ENCODE data around the gene LCE7A. TPM values are rescaled to one million over a fixed set of nuclear protein-coding genes. Genes with fewer than 3 reads are reported as not detected.

LCE7A gene, protein sequence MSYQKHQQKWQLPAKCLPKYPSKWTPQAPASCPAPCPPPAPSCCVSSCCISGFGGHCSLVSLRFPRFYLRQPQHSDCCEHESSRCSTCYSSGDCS
- polyA plus RNA-seq (2013, experiment 1 of 2; ENCODE audit: insufficient read length), result not detected
- not detected for polyA plus RNA-seq (2013, experiment 2 of 2; ENCODE audit: insufficient read length)

DNA sequence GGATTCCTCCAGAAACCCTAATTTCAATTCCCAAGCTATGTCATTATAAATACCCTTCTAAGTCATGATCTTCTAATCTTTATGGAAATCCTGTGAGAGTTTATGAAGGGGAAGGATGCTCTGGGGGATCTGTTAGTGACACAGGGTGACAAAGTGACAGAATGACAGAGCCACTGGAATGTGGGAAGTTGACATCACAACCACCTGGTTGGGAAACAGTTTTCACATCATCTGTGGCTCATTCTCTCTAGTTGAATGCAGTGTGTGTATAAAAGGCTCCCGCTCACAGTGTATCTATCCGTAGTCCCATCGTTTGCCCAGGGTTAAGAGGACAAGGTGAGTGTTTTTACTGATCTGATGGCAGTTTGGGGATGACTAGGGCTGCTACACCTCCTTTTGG, at the start of gene LCE7A:
Gene LCE7A (plus strand): TSS at position 301 of the 400 bp plus-strand sequence. CDS start 702 bp downstream, outside the sequence.
- no peak for DNase-seq

- DNase-seq, result no peak
Observed at GRCh38 chr1:152811050-152811449, 48.7 kb upstream of the LCE7A start.

GRCh38 chr1:152811671-152812070, 48.1 kb upstream of the LCE7A start, which contains the start of gene LCE1B:
LCE1B (plus strand) TSS chr1:152811971; CDS start chr1:152812447, 476 bp downstream.
- no peak for DNase-seq

GRCh38 chr1:152817309-152817708, 42.5 kb upstream of the LCE7A start:
- no peak for DNase-seq

DNA sequence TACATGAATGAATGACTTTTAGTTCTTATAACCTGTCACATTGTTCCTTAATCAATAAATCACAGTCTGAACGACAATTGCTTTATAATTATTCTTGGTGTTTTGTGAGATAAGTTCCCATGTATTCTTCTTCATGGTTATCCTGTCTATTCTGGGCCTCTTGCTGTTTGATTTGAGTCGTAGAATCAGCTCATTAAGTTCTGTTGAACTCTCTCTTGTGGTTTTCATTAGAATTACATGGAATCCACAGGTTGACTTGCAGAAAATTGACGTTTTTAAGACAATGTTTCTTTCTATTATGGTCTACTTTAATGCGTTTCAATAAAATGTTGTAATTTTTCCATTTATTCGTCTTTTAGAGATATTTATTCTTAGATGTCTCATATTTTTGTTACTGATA, 36.5 kb upstream of the LCE7A start:
- no peak for DNase-seq

GRCh38 chr1:152824964-152825363, 34.8 kb upstream of the LCE7A start:
- DNase-seq, result no peak

DNA sequence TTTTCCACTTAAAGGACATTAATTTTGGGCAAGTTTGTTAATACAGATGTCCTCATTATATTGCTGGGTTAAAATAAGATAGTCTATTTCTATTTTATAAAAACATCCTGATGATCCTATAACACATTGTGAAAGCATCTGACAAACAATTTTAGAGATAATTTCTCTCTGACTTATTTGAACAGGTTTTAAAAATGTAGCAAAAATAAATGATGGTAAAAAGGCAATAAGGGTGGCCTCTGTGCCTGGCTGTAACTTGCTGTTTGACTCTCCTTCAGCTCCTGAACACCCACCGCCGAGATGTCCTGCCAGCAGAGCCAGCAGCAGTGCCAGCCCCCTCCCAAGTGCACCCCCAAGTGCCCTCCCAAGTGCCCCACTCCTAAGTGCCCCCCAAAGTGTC, 32.6 kb upstream of the LCE7A start, which contains the start of gene LCE1A:
Gene LCE1A (plus strand): TSS at position 301 of the 400 bp plus-strand sequence. CDS start 0 bp downstream, at position 301.
- no peak for DNase-seq

GRCh38 chr1:152836870-152837269, 22.9 kb upstream of the LCE7A start:
- no peak for DNase-seq

GRCh38 chr1:152842556-152842955, 17.2 kb upstream of the LCE7A start, which contains the start of gene LCE6A:
LCE6A (plus strand) TSS chr1:152842856; CDS start chr1:152843521, 665 bp downstream.
- no peak for DNase-seq

DNA sequence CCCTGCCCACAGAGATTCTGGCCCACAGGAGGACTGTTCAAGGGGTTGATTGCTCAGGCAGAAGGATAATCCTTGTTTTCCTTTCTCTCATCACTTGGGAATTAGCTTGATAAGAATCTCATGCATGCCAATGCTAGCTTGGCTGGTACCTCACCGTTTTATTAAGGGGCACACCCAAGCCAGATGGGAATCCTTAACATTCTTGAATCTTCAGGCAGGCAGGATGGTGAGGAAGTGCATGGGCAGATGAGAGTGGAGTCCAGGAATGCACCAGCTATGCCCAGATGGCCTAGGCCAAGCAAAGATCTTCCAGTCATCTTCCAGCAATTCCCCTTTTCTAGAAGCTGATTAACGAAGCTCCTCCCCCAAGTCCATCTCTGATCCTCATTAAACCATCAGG, 4.1 kb upstream of the LCE7A start:
- DNase-seq, result no peak

DNA sequence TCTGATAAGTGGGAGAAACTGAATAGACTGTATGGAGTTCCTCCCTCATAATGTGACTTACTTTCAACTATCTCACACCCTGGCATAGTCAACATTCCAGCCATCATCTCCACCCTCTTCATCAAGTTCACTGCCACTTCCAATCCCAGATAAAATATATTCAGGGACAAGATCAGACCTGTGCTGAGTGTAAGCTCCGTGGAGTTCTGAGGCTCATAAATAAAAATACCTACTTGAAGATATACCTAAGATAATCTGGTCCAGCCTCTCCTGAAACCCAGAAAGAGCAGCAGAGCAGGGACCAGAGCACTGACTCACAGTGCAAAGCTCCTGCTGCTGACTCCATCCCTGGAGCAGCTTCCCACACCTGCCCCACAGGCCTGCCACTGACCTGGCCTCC, 1.7 kb upstream of the LCE7A start:
- DNase-seq, result no peak

- DNase-seq, result no peak
Observed at GRCh38 chr1:152860129-152860528, 333 bp downstream of the LCE7A start.

DNA sequence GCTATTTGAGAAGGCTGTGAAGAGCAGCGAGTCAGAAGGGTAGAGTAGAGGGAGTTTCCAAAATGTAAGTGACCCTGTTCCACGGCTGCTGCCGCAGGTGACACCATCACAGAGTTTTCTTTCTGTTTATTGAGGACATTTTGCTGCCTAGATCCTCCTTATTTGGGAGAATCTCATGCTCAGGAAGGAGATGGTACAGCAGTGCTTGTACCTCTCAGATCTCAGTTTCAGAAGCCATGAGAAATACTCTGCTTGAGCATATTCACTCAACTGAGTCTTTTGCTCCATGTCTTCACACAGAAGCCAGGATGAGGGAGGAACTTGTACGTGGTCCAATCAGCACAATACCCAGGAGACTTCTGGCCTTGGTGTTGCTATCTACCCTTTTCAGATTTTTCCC, 1.6 kb downstream of the LCE7A start:
- no peak for DNase-seq

DNA sequence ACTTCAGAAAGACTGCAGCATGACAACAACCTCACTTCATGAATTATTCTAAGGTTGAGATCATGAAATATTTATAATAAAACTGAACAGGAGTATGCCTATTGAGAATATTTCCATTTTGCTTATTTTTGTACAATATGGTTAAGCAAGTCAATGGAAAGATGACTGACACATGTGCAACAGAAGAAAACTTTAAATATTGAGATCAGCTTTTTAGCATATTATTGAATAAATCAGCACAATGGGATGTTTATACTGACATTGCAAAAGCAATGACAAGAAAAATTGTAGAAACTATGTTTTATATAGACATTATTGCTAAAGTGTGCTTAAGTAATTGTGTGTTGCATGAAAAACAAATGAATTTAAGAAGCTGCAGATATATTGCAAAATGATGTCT, 4.6 kb downstream of the LCE7A start:
- DNase-seq, result no peak

DNA sequence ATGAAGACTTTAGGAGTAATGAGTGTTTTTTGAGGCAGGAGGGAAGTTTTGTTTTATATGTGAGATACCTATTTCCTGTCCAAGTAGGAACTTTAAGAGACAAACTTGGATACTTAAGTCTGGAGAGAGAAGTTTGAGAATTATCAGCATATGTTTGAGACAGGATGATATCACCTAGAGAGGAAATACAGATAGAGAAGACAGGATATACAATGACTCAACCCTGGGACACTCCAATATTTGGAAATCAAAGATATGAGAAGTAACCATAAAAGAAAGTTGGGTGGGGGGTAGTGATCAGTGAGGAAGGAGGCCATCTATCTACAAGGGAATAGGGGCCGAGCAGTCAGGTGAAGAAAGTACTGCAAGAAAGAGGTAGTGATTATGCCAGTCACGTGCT, 6.5 kb downstream of the LCE7A start:
- no peak for DNase-seq

GRCh38 chr1:152869808-152870419, 10.1 kb downstream of the LCE7A start:
- peak; percentile 64 for DNase-seq

- DNase-seq, result peak; percentile 15
Observed at GRCh38 chr1:152870831-152871730, 11.3 kb downstream of the LCE7A start.

- no peak for DNase-seq
Observed at GRCh38 chr1:152871731-152872126, 11.9 kb downstream of the LCE7A start.

- peak; percentile 33 for DNase-seq
Observed at GRCh38 chr1:152873495-152873894, 13.7 kb downstream of the LCE7A start.

DNA sequence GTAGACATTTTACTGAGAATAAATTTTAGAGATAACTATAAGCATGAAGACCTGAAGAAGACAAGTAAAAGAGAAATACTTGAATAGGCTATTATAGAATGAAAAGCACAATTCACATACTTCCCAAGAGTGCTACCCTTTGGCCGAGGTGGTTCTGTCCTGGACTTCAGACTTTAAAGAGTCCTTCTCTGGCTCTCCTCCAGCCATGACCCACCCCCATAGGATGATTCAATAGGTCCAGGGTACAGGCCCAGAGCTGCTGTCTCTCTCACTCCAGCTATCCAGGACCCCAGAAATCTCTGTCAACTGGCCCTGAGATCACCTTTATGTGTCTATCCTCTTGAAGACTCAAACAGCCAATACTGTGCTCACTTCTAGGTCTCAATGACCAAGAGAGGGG, 17.0 kb downstream of the LCE7A start:
- no peak for DNase-seq

GRCh38 chr1:152878042-152878441, 18.2 kb downstream of the LCE7A start, which contains the start of gene SMCP:
SMCP (plus strand) TSS chr1:152878322; CDS start chr1:152884423, 6,101 bp downstream.
- no peak for DNase-seq

- no peak for DNase-seq
Observed at GRCh38 chr1:152879559-152880198, 19.9 kb downstream of the LCE7A start.

DNA sequence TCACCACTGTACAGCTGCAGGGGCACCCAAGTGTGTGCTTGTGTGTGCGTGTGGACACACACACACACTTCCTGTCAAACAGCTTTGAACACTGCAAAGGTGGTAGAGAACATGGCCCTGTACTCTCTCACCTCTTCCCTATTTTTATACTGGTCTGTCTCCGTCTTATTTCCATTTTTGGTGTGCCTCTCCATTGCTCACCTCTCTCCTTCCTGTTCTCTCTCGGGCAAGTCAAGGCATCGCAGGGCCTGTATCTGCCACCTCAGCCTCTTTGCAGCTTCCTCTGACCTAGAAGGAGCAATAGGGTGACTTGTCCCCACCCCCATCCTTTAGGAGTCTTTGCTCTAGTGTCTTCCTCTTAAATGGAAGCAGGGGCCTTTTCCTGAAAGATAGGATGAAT, 20.5 kb downstream of the LCE7A start:
- no peak for DNase-seq

Data from fibroblast of skin of scalp (primary cell).